ENCODE data around the gene ETV4.
"Not testable (repeated sequence)": the region's sequence is repeated elsewhere in the genome, so short reads cannot be mapped to it uniquely, and the experiment has no call there.

The ETV4 gene

GRCh38 chr17:43517615-43518386, 28.3 kb downstream of the ETV4 start:
- no peak for DNase-seq (ENCODE audit: low read depth in 2 of 3, low spot score in 1 of 3)

DNA sequence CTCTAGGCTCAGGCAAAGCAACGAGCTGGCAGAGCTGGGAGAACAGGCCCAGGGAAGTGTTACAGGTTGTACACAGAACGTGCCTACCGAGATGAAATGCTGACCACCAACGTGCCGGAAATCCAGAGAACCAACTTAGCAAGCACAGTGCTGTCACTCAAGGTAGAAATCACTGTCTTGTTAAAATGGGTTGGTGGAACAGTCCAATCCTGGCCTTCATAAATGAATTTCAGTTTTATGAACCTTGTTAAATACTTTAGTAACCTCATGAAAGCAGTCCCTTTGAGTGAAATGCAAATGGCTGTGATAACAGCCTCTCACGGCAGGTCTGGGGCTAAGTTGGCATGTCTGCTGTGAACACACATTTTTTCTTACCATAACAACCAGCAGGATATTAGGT, 29.0 kb downstream of the ETV4 start:
- DNase-seq (ENCODE audit: low read depth in 2 of 3, low spot score in 1 of 3), result no peak

GRCh38 chr17:43515656-43516055, 30.5 kb downstream of the ETV4 start:
- no peak for DNase-seq (ENCODE audit: low read depth in 2 of 3, low spot score in 1 of 3)

DNA sequence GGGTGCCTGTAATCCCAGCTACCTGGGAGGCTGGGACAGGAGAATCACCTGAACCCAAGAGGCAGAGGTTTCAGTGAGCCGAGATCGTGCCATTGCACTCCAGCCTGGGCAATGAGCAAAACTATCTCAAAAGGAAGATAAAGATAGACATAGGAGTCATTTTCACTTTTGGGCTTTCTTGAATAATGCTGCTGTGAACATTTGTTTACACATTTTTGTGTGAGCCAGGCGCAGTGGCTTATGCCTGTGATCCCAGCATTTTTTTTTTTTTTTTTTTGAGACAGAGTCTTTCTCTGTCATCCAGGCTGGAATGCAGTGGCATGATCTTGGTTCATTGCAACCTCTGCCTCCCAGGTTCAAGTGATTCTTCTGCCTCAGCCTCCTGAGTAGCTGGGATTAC, 34.9 kb downstream of the ETV4 start:
- not testable (repeated sequence) for DNase-seq (ENCODE audit: low read depth in 2 of 3, low spot score in 1 of 3)

- not testable (repeated sequence) for DNase-seq (ENCODE audit: low read depth in 2 of 3, low spot score in 1 of 3)
These were observed 36.7 kb downstream of the ETV4 start for GRCh38 chr17:43509440-43509839.

DNA sequence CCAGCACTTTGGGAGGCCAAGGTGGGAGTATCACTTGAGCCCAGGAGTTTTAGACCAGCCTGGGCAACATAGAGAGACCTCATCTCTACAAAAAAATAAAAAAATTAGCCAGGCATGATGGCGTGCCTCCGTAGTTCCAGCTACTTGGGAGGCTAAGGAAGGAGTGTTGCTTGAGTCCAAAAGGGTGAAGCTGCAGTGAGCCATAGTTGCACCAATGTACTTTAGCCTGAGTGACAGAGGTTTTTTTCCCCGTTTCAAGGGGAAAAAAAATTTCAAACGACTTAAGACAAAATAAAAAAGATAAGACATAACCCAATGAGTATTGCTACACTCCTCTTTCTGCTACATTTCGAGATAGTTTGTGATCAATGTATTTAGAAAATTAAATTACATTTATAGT, 55.5 kb downstream of the ETV4 start:
- DNase-seq (ENCODE audit: low read depth in 2 of 3, low spot score in 1 of 3), result no peak

DNA sequence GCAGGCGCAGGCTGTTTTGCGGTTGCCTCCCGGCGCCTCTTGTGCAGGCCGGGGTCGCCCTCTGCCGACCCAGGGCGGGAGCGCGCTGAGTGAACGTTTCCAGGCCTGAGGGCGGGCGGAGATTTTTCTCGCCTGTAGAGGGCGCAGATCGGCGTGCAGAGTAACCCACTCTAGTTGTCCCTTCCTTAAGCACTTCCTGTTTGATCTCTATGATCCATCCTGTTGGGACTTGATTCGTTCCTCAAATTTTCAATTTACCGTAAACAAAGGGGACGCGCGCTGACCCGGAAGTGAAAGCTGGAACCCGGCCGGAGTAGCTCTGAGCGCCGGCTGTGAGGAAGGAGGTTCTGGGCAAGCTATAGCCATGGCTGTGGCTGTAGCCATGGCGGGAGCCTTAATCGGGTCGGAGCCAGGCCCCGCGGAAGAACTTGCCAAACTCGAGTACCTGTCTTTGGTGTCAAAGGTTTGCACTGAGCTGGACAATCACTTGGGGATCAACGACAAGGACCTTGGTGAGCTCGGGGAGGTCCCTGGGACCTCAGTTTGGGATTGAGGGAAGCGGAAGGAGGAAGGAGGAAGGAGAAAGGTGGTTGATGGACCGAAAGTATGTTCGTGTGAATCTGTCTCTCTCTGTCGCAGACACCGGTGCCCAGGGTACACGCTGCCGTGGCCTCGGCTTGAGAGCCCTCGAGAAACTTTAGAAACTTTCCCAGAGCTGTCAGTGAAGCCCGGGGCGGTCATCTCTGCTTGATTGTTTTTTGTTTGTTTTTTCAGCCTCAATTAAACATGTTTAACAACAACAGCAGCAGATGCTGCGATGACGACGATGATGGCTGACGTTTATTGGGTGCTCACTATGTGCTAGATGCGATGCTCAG, 62.2 kb downstream of the ETV4 start, which contains the start of gene DHX8:
Gene DHX8 (plus strand): TSS at position 302 of the 878 bp plus-strand sequence. CDS start 63 bp downstream, at position 365.
- DNase-seq (ENCODE audit: low read depth in 2 of 3, low spot score in 1 of 3), result peak; percentile 96 to 99 (median 96)

GRCh38 chr17:43482103-43483012, 63.8 kb downstream of the ETV4 start:
- no peak for DNase-seq (ENCODE audit: low read depth in 2 of 3, low spot score in 1 of 3)

DNA sequence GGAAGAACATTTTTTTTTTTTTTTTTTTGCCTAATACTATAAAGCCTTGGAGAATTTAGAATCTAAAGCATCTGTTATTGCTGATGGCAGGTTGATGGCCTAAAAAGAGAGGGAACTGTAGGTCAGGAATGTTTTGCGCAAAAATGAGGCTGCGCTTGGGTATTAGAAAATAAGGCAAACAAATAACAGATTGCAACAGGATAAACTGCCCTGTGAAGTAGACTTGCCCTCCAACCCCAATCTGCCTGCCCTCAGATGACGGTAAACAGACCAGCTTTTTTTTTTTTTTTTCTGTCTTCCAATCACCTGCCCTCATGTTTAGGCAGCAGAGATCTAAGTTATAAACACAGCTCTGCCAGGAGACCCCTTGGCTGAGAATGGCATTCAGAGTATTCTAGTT, 66.2 kb downstream of the ETV4 start:
- DNase-seq (ENCODE audit: low read depth in 2 of 3, low spot score in 1 of 3), result no peak

All from stimulated activated CD4-positive, alpha-beta T cell treated with anti-CD3 and anti-CD28 coated beads, Interleukin-12 subunit alpha, Interleukin-12 subunit beta, amount 100 ng/mL, for 48 hours (primary cell).